ENCODE results near the gene ETV6.
"Not testable (repeated sequence)": the region's sequence is repeated elsewhere in the genome, so short reads cannot be mapped to it uniquely, and the experiment has no call there.

The ETV6 gene

GRCh38 chr12:11672256-11673191 is 23.1 kb downstream of the ETV6 start:
- DNase-seq: no peak

- no peak for DNase-seq
Measured at GRCh38 chr12:11673666-11674461, 24.4 kb downstream of the ETV6 start.

GRCh38 chr12:11674894-11675390 is 25.5 kb downstream of the ETV6 start:
- DNase-seq: no peak

GRCh38 chr12:11676052-11676451 is 26.6 kb downstream of the ETV6 start:
- no peak for DNase-seq

GRCh38 chr12:11677093-11677492 is 27.6 kb downstream of the ETV6 start:
- no peak for DNase-seq

GRCh38 chr12:11677752-11678151 is 28.3 kb downstream of the ETV6 start:
- DNase-seq: no peak

GRCh38 chr12:11678781-11679180 is 29.3 kb downstream of the ETV6 start:
- no peak for DNase-seq

- no peak for DNase-seq
Measured at GRCh38 chr12:11681207-11681606, 31.7 kb downstream of the ETV6 start.

GRCh38 chr12:11681695-11682094 is 32.2 kb downstream of the ETV6 start:
- not testable (repeated sequence) for DNase-seq

- no peak for DNase-seq
Measured at GRCh38 chr12:11684393-11684792, 34.9 kb downstream of the ETV6 start.

- DNase-seq: no peak
Measured at GRCh38 chr12:11684811-11685210, 35.3 kb downstream of the ETV6 start.

- no peak for DNase-seq
Measured at GRCh38 chr12:11685316-11685715, 35.8 kb downstream of the ETV6 start.

GRCh38 chr12:11685716-11686115 is 36.2 kb downstream of the ETV6 start:
- no peak for DNase-seq

- no peak for DNase-seq
Measured at GRCh38 chr12:11686120-11686519, 36.6 kb downstream of the ETV6 start.

- DNase-seq: no peak
Measured at GRCh38 chr12:11687528-11687927, 38.1 kb downstream of the ETV6 start.

- no peak for DNase-seq
Measured at GRCh38 chr12:11688379-11688778, 38.9 kb downstream of the ETV6 start.

- no peak for DNase-seq
Measured at GRCh38 chr12:11688831-11689230, 39.4 kb downstream of the ETV6 start.

GRCh38 chr12:11689591-11690186 is 40.2 kb downstream of the ETV6 start:
- DNase-seq: no peak

GRCh38 chr12:11693067-11693466 is 43.6 kb downstream of the ETV6 start:
- DNase-seq: no peak

- no peak for DNase-seq
Measured at GRCh38 chr12:11693601-11694000, 44.1 kb downstream of the ETV6 start.

GRCh38 chr12:11694528-11694927 is 45.1 kb downstream of the ETV6 start:
- no peak for DNase-seq

GRCh38 chr12:11695321-11695720 is 45.8 kb downstream of the ETV6 start:
- no peak for DNase-seq

GRCh38 chr12:11696084-11696483 is 46.6 kb downstream of the ETV6 start:
- no peak for DNase-seq
